MM.1S (cell line): ENCODE measurements around the gene CDH19.

ENCODE experiments used
- EZH2 ChIP-seq: fragments of 300-600 bp; sonication (generic); optimal IDR thresholded peaks from 2 replicates; pipeline ENCODE3; 2017; ENCODE audit warnings: low read depth, mild to moderate bottlenecking, antibody characterized with exemption, low read length, mixed read lengths
- EZH2phosphoT487 ChIP-seq: fragments of 300-600 bp; sonication (generic); IDR thresholded peaks from 2 replicates; pipeline ENCODE4 v1.6.1; 2018; ENCODE audit warnings: antibody characterized with exemption, low read length
- TF ChIP-seq, protein P1 (sequence below): fragments of 300-600 bp; sonication (generic); IDR thresholded peaks from 2 replicates; pipeline ENCODE4 v1.5.1; 2016; ENCODE audit warnings: antibody characterized with exemption, low read length, mixed read lengths

DNA sequence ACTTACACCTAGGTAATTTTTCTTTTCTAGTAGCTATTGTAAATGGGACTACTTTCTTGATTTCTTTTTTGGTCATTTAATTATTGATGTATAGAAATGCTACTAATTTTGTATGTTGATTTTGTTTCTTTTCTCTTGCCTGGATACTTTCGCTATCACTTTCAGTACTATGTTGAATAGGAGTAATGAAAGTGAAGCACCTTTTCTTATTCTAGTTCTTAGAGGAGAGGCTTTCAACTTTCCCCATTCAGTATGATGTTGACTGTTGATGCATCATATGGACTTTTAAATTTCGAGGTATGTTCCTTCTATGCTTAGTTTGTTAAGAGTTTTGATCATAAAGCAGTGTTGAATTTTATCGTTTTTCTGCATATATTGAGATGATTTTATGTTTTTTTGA is 142.5 kb downstream of the CDH19 start:
- TF ChIP-seq, protein P1, sequence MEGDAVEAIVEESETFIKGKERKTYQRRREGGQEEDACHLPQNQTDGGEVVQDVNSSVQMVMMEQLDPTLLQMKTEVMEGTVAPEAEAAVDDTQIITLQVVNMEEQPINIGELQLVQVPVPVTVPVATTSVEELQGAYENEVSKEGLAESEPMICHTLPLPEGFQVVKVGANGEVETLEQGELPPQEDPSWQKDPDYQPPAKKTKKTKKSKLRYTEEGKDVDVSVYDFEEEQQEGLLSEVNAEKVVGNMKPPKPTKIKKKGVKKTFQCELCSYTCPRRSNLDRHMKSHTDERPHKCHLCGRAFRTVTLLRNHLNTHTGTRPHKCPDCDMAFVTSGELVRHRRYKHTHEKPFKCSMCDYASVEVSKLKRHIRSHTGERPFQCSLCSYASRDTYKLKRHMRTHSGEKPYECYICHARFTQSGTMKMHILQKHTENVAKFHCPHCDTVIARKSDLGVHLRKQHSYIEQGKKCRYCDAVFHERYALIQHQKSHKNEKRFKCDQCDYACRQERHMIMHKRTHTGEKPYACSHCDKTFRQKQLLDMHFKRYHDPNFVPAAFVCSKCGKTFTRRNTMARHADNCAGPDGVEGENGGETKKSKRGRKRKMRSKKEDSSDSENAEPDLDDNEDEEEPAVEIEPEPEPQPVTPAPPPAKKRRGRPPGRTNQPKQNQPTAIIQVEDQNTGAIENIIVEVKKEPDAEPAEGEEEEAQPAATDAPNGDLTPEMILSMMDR, result no peak
- TF ChIP-seq EZH2 (no peak), EZH2phosphoT487 (no peak)
